Measurements from ENCODE around the gene MKLN1.

The MKLN1 gene

GRCh38 chr7:131527456-131527855, 199.8 kb downstream of the MKLN1 start:
- DNase-seq: no peak

- no peak for DNase-seq
Measured at GRCh38 chr7:131529179-131529578, 201.5 kb downstream of the MKLN1 start.

GRCh38 chr7:131529617-131530016, 201.9 kb downstream of the MKLN1 start:
- DNase-seq: no peak

- DNase-seq: no peak
Measured at GRCh38 chr7:131530137-131530536, 202.5 kb downstream of the MKLN1 start.

GRCh38 chr7:131532570-131533091, 205.0 kb downstream of the MKLN1 start:
- DNase-seq: no peak

- DNase-seq: no peak
Measured at GRCh38 chr7:131533151-131533559, 205.5 kb downstream of the MKLN1 start.

- DNase-seq: no peak
Measured at GRCh38 chr7:131533566-131534561, 206.2 kb downstream of the MKLN1 start.

- DNase-seq: no peak
Measured at GRCh38 chr7:131536361-131536849, 208.7 kb downstream of the MKLN1 start.

GRCh38 chr7:131537571-131537978, 209.9 kb downstream of the MKLN1 start:
- no peak for DNase-seq

GRCh38 chr7:131538071-131538812, 210.6 kb downstream of the MKLN1 start:
- DNase-seq: no peak

GRCh38 chr7:131538813-131539179, 211.1 kb downstream of the MKLN1 start:
- no peak for DNase-seq

- no peak for DNase-seq
Measured at GRCh38 chr7:131540491-131541162, 213.0 kb downstream of the MKLN1 start.

GRCh38 chr7:131543298-131543697, 215.6 kb downstream of the MKLN1 start:
- DNase-seq: no peak

GRCh38 chr7:131544021-131544420, 216.3 kb downstream of the MKLN1 start:
- DNase-seq: no peak

GRCh38 chr7:131544449-131545301, 217.0 kb downstream of the MKLN1 start:
- DNase-seq: no peak

- no peak for DNase-seq
Measured at GRCh38 chr7:131546126-131546525, 218.4 kb downstream of the MKLN1 start.
